Measurements from ENCODE around the gene CREB5.

GRCh38 chr7:28408960-28409715 is 3.2 kb upstream of the CREB5 start:
- TF ChIP-seq CTCF (IDR thresholded peaks at IDR 0.05) (no peak), POLR2A (IDR thresholded peaks at IDR 0.05) (peak; percentile 50 to 67)
